Panc1 (cell line): ENCODE results near the gene CAPN9. TPM values are rescaled to one million over a fixed set of nuclear protein-coding genes. Genes with fewer than 3 reads are reported as not detected.
"Not testable (repeated sequence)": the region's sequence is repeated elsewhere in the genome, so short reads cannot be mapped to it uniquely, and the experiment has no call there.

Source experiments
- ATAC-seq: fragments of 200-7000 bp; cut with Tn5 transposase; 2 replicates; pipeline ENCODE4 v1.9.1; 2020; ENCODE audit warnings: mild to moderate bottlenecking, moderate library complexity
- BruUV-seq: library from RNA; stranded (reverse); fragments of 400-500 nt; replicated peaks from 2 replicates; lab custom pipeline; 2021; lab: Mats Ljungman, UMichigan
- CTCF ChIA-PET: fragments of 300-600 bp; sonication (Branson Sonifier 250); formaldehyde crosslinking; loops from one replicate; lab custom pipeline; 2022; ENCODE audit warnings: antibody characterized with exemption; lab: Charles Lee
- POLR2A ChIA-PET: fragments of 300-600 bp; sonication (Branson Sonifier 250); formaldehyde crosslinking; loops from one replicate; lab custom pipeline; 2022; ENCODE audit warnings: antibody characterized with exemption; lab: Charles Lee
- DNase-seq: peaks from one replicate; pipeline ENCODE4 v3.0.0-alpha.2; 2010; ENCODE audit warnings: low read depth, low spot score
- H3K27ac ChIP-seq: 2 replicates; pipeline ENCODE4 v1.5.1; 2011; ENCODE audit warnings: mild to moderate bottlenecking, low read length, inconsistent platforms
- H3K27me3 ChIP-seq: fragments of 200-500 bp; sonication (Bioruptor generic); 2 replicates; pipeline ENCODE4 v1.6.0; 2014; ENCODE audit warnings: low read length, inconsistent platforms; ENCODE audit not compliant: control insufficient read depth, insufficient read depth
- H3K36me3 ChIP-seq: fragments of 200-500 bp; sonication (Bioruptor generic); 2 replicates; pipeline ENCODE4 v1.5.1; 2014; ENCODE audit warnings: inconsistent platforms, mild to moderate bottlenecking, low read length, moderate library complexity; ENCODE audit not compliant: control insufficient read depth, insufficient read depth
- H3K4me1 ChIP-seq: 2 replicates; pipeline ENCODE4 v1.5.1; 2011; ENCODE audit warnings: inconsistent platforms, mild to moderate bottlenecking, low read length, moderate library complexity; ENCODE audit not compliant: control insufficient read depth, insufficient read depth
- H3K4me3 ChIP-seq, 2 experiments: 2 replicates each; pipeline ENCODE4 v1.5.1; 2011 to 2012; ENCODE audit warnings: low read depth in 2 of 2, low read length in 2 of 2, mild to moderate bottlenecking in 2 of 2, inconsistent platforms in 1 of 2, moderate library complexity in 1 of 2
- H3K9me3 ChIP-seq: fragments of 200-500 bp; sonication (Bioruptor generic); 2 replicates; pipeline ENCODE4 v1.5.1; 2014; ENCODE audit warnings: low read depth, mild to moderate bottlenecking, inconsistent platforms, low read length, moderate library complexity; ENCODE audit not compliant: control insufficient read depth, insufficient read depth
- CTCF ChIP-seq: fragments of 450-650 bp; IDR thresholded peaks from 2 replicates; pipeline ENCODE4 v1.5.1; 2017; ENCODE audit warnings: mild to moderate bottlenecking
- POLR2AphosphoS5 ChIP-seq: IDR thresholded peaks from 2 replicates; pipeline ENCODE4 v1.6.1; 2012; ENCODE audit warnings: mild to moderate bottlenecking, low read depth, low read length, moderate library complexity
- REST ChIP-seq, 2 experiments: IDR thresholded peaks; 2 replicates each; pipeline ENCODE4 v1.6.1; 2011 to 2012; ENCODE audit warnings: low read depth in 2 of 2, control low read depth in 1 of 2, low read length in 1 of 2, mild to moderate bottlenecking in 1 of 2, moderate library complexity in 1 of 2; ENCODE audit not compliant: insufficient read depth in 1 of 2
- SIN3A ChIP-seq: IDR thresholded peaks from 2 replicates; pipeline ENCODE4 v1.6.1; 2012; ENCODE audit warnings: low read depth, mild to moderate bottlenecking, low read length, moderate library complexity, borderline replicate concordance; ENCODE audit not compliant: insufficient read depth
- TCF7L2 ChIP-seq: IDR thresholded peaks from 2 replicates; pipeline ENCODE4 v1.6.1; 2011; ENCODE audit warnings: mild to moderate bottlenecking, low read depth, low read length, inconsistent platforms
- in situ Hi-C: cut with HindIII; loops from 2 replicates; pipeline ENCODE4 v1.10.0; 2016; ENCODE audit warnings: low sequenced_read_pairs, low pct_unique_long_range_greater_than_20kb
- intact Hi-C: fragments of 100-400 bp; cut with micrococcal nuclease; formaldehyde crosslinking; loops from one replicate; pipeline ENCODE4 v1.10.0; 2022; ENCODE audit not compliant: unreplicated experiment
- total RNA-seq: library from RNA; stranded (reverse); gene quantifications from one replicate; pipeline ENCODE4 v1.2.1, GENCODE V29; 2021; ENCODE audit not compliant: unreplicated experiment

The CAPN9 gene
- total RNA-seq, 1 experiment from 2014 or later: not detected

GRCh38 chr1:230717251-230717650 is 29.9 kb upstream of the CAPN9 start:
- ChIA-PET CTCF (no interaction called here), POLR2A (no interaction called here)
- intact Hi-C loops (no loop called here), in situ Hi-C loops (no loop called here)
- no peaks in the 10 kb centered on the region for H3K36me3 ChIP-seq
- H3K9me3 ChIP-seq: no peaks in the 10 kb centered on the region
- no peak overlapping the region for H3K27ac ChIP-seq
- H3K4me1 ChIP-seq: no peaks in the 10 kb centered on the region
- no peak for DNase-seq
- no peaks in the 10 kb centered on the region; the same call in 1 of the 2 replicates for H3K27me3 ChIP-seq
- H3K4me3 ChIP-seq: no peak overlapping the region
- no peak for ATAC-seq
- TF ChIP-seq SIN3A (no peak), POLR2AphosphoS5 (no peak), TCF7L2 (no peak), CTCF (no peak), REST (IDR thresholded peaks at IDR 0.05; ENCODE audit: insufficient read depth in 1 of 2, low read depth in 2 of 2, low read length in 1 of 2) (no peak)
- no TSS peak for BruUV-seq

- CTCF ChIA-PET, H3K4me3 ChIP-seq, intact Hi-C loops, H3K9me3 ChIP-seq, BruUV-seq, H3K27me3 ChIP-seq, in situ Hi-C loops, H3K27ac ChIP-seq, ATAC-seq, H3K4me1 ChIP-seq, POLR2A ChIA-PET, DNase-seq, H3K36me3 ChIP-seq: not testable (repeated sequence)
Observed at GRCh38 chr1:230721849-230722522, 25.2 kb upstream of the CAPN9 start.

GRCh38 chr1:230725256-230726012 is 21.8 kb upstream of the CAPN9 start:
- Histone ChIP-seq H3K4me3 (no peak overlapping the region), H3K27ac (no peak overlapping the region), H3K9me3 (no peaks in the 10 kb centered on the region), H3K27me3 (0 out of 2 replicates have a peak, but pooled peaks cover 2% of the 10 kb centered on the region), H3K36me3 (no peaks in the 10 kb centered on the region), H3K4me1 (no peaks in the 10 kb centered on the region)
- ATAC-seq: no peak
- POLR2A ChIA-PET: no interaction called here
- in situ Hi-C loops (no loop called here), intact Hi-C loops (no loop called here)
- BruUV-seq: no TSS peak
- CTCF ChIA-PET: no interaction called here
- DNase-seq: no peak
- TF ChIP-seq TCF7L2 (no peak), POLR2AphosphoS5 (no peak), CTCF (no peak), REST (IDR thresholded peaks at IDR 0.05; ENCODE audit: insufficient read depth in 1 of 2, low read depth in 2 of 2, low read length in 1 of 2) (no peak), SIN3A (no peak)
